ENCODE measurements around the gene MRO. TPM values are rescaled to one million over a fixed set of nuclear protein-coding genes. Genes with fewer than 3 reads are reported as not detected.
"Not testable (repeated sequence)": the region's sequence is repeated elsewhere in the genome, so short reads cannot be mapped to it uniquely, and the experiment has no call there.

The MRO gene
- not detected for total RNA-seq

DNA sequence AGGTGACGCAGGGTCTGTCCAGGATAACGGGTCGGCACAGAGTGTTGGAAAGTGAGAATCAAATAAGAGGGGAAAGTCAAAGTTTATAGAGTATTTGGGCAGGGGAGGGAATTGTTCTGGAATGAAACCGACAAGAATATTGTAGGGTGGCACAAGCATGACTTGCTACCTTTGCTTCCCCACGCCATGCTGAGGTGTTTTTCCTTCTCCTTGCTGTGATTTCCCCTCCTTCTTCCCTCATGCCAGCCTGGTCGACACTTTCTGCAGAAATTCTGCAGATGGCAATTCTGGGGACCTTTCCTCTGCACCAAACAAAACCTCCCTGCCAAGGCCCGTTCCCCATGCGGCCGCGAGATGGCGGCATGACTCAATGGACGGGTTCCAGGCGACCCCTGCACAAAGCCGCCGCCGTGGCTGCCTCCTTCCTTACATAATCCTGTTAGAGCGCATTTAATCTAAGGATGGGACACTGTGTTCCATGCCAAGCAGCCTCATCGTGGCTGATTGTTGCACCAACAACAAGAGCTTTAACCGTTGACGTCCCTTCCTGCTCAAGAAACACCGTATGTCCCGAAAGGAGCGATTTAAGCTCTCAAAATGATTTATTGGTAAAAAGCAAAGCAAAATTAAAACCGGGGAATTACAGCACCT, at the start of gene MRO:
Gene MRO, minus strand, starts transcription at position 289 of the 651 bp plus-strand sequence. CDS start 10,616 bp downstream, outside the sequence.
- Mint-ChIP-seq H3K27ac (no peak within 1 kb of the TSS), H3K36me3 (ENCODE audit: low read depth) (no peaks in the 10 kb centered on the region), H3K4me3 (no peak within 1 kb of the TSS), H3K4me1 (no peaks in the 10 kb centered on the region), H3K27me3 (peaks cover 3% of the 10 kb centered on the region), H3K9me3 (no peaks in the 10 kb centered on the region)
- CTCF ChIA-PET: interaction anchor here (0.6 to 1.6 kb wide), 5 partner anchors 12 to 552 kb away, joined by 3 to 4 read pairs (median 3); no protein-coding TSS in a partner anchor
- peak; percentile 77 for DNase-seq
- POLR2A ChIA-PET: no interaction called here

DNA sequence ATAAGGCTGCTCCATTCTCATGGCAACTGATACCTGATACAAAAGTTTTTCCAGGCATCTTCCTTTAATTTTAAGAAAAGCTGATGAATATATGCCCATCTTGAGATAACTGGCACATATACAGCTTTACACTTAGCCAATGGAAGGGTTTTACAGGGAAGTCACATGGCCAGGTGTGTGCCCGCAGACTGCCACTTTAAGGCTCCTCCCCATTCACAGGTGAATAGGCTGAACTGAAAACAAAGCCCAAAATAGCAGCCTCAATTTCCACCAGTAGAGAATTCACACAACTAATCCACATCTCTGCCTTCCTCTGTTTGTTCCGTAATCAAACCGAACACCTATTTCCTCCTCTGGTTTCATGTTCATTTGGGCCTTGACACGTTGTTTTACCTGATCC, 49.3 kb upstream of the MRO start:
- no peak overlapping the region for H3K27ac Mint-ChIP-seq
- H3K36me3 Mint-ChIP-seq (ENCODE audit: low read depth): no peaks in the 10 kb centered on the region
- CTCF ChIA-PET: no interaction called here
- no peak overlapping the region for H3K4me3 Mint-ChIP-seq
- POLR2A ChIA-PET: no interaction called here
- DNase-seq: no peak
- H3K27me3 Mint-ChIP-seq: peaks cover 6% of the 10 kb centered on the region
- no peaks in the 10 kb centered on the region for H3K9me3 Mint-ChIP-seq
- no peaks in the 10 kb centered on the region for H3K4me1 Mint-ChIP-seq

DNA sequence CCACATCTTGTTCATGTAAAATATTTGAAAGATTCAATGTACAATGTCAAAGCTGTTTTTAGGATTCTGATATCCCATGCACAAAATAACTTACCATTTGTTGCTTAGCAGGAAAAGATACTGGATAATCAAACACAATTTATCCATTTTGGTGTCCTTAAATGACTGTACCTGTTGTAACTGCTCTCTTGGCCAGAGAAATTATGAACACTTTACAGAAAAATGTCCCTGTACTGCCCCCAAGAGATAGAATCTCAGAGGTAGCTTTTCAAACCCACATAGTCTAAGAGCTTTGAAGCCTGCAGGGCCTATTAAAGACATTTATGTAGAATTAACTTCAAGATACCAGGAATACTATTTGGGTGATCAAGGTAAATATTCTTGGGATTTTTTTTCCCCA, 46.9 kb upstream of the MRO start:
- CTCF ChIA-PET: no interaction called here
- Mint-ChIP-seq H3K4me1 (no peaks in the 10 kb centered on the region), H3K36me3 (ENCODE audit: low read depth) (no peaks in the 10 kb centered on the region), H3K9me3 (no peaks in the 10 kb centered on the region), H3K4me3 (no peak overlapping the region), H3K27me3 (no peaks in the 10 kb centered on the region), H3K27ac (no peak overlapping the region)
- DNase-seq: no peak
- POLR2A ChIA-PET: interaction anchor here (0.6 kb wide), 1 partner anchor 287 kb away, joined by 3 read pairs; no protein-coding TSS in a partner anchor

DNA sequence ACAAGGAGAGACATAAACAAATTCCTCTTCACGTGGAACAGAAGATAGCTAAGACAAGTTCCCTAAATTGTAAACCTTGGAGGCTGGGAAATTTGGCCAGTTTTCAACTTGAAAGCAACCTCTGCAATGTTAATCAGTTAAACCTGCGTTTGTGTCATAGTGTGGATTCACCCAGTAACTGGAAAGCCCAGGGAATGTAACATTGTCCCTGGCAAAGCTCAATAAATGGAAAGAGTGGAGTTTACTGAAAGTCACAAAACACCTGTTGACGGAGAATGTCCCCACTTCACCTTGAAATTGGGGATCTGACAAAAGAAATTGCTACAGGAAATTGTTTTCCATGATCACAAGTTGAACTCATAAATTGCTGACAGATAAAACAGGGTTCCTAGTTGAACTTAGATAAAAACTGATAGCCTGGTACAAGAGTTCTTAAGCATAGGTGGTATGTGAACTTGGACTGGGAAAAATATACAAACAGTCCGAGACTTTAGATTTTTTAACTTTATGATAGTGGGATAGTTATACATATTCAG, 44.1 kb upstream of the MRO start:
- no peak for DNase-seq
- H3K27ac Mint-ChIP-seq: no peak overlapping the region
- no peaks in the 10 kb centered on the region for H3K36me3 Mint-ChIP-seq (ENCODE audit: low read depth)
- CTCF ChIA-PET: no interaction called here
- POLR2A ChIA-PET: no interaction called here
- no peaks in the 10 kb centered on the region for H3K4me1 Mint-ChIP-seq
- no peak overlapping the region for H3K4me3 Mint-ChIP-seq
- H3K9me3 Mint-ChIP-seq: no peaks in the 10 kb centered on the region
- no peaks in the 10 kb centered on the region for H3K27me3 Mint-ChIP-seq

DNA sequence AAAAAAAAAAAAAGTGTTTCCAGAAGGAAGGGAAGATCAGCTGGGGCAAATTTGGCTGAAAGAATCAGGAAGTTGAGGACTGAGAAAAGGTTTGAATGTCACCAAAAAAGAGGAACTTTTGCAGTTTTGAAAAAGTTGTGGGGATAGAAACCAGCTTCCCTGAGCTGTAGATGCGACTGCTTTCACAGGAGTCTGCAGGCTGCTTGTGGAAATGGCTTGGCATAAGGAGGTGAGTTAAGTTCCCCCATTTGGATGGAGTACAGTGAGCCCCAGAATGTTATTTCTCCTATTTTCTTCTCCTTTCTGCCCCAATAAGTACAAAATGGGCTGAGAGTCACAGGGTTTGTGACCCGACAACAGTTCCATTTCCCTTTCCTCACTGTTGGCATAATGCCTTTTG, 42.6 kb upstream of the MRO start:
- no peaks in the 10 kb centered on the region for H3K36me3 Mint-ChIP-seq (ENCODE audit: low read depth)
- ChIA-PET POLR2A (no interaction called here), CTCF (interaction anchor here (0.7 to 1.1 kb wide), 2 partner anchors 20 to 124 kb away, joined by 4 to 5 read pairs; no protein-coding TSS in a partner anchor)
- no peaks in the 10 kb centered on the region for H3K27me3 Mint-ChIP-seq
- H3K4me3 Mint-ChIP-seq: no peak overlapping the region
- H3K27ac Mint-ChIP-seq: no peak overlapping the region
- DNase-seq: no peak
- H3K9me3 Mint-ChIP-seq: no peaks in the 10 kb centered on the region
- no peaks in the 10 kb centered on the region for H3K4me1 Mint-ChIP-seq

DNA sequence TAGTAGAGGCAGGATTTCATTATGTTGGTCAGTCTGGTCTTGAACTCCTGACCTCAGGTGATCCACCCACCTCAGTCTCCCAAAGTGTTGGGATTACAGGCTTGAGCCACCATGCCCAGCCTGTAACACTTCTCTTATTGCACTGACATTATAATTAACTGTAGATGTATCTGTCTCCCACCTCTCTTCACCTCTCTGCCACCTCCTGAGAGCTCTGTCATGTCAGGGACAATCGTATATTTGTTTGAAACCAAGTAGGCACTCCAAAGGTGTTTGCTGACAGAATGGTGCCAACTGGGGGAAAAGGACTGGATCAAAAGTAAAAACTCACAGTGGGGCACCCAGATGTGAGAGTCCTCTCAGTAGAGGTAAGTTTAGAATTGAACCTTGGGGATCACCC, 41.8 kb upstream of the MRO start:
- no peaks in the 10 kb centered on the region for H3K4me1 Mint-ChIP-seq
- ChIA-PET CTCF (interaction anchor here (0.7 kb wide), 1 partner anchor 125 kb away, joined by 5 read pairs; no protein-coding TSS in a partner anchor), POLR2A (no interaction called here)
- H3K27ac Mint-ChIP-seq: no peak overlapping the region
- H3K4me3 Mint-ChIP-seq: no peak overlapping the region
- H3K9me3 Mint-ChIP-seq: no peaks in the 10 kb centered on the region
- DNase-seq: no peak
- H3K36me3 Mint-ChIP-seq (ENCODE audit: low read depth): no peaks in the 10 kb centered on the region
- H3K27me3 Mint-ChIP-seq: no peaks in the 10 kb centered on the region

DNA sequence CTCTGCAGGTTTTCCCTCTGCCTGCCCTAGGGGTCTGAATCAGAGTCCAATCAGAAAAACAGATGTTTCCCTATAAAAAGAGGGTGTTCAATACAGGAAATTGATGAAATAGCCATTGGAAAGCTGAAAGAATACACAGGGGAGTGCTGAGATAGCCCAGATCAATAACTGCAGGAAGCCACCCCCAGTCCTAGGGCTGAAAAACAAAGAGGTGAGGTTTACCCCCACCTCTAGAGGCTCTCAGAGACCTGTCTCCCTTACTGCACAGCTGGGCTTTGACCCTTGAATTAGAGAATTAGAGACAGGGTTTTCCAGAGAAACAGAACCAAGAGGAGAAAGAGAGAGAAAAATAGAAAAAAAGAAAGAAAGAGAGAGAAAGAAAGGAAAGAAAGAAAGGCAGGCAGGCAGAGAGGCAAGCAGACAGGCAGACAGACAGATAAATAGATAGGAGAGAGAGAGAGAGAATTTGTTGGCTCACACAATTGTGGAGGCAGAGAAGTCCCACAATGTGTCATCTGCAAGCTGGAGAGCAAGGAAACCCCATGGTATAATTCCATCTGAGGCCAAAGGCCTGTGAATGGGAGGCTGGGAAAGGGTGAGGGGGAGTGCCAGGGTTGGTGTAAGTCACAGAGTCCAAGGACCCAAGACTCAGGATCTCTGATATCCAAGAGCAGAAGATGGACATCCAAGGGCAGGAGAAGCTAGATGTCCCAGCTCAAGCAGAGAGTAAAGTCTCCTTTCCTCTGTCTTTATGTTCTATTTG, 40.2 kb upstream of the MRO start:
- Mint-ChIP-seq H3K36me3 (ENCODE audit: low read depth) (no peaks in the 10 kb centered on the region), H3K4me3 (no peak overlapping the region), H3K27me3 (no peaks in the 10 kb centered on the region), H3K27ac (no peak overlapping the region), H3K9me3 (no peaks in the 10 kb centered on the region), H3K4me1 (no peaks in the 10 kb centered on the region)
- DNase-seq: no peak
- ChIA-PET POLR2A (no interaction called here), CTCF (interaction anchor here (1.4 kb wide), 2 partner anchors 16 to 19 kb away, joined by 3 read pairs; partner anchors contain the start of gene ME2)

DNA sequence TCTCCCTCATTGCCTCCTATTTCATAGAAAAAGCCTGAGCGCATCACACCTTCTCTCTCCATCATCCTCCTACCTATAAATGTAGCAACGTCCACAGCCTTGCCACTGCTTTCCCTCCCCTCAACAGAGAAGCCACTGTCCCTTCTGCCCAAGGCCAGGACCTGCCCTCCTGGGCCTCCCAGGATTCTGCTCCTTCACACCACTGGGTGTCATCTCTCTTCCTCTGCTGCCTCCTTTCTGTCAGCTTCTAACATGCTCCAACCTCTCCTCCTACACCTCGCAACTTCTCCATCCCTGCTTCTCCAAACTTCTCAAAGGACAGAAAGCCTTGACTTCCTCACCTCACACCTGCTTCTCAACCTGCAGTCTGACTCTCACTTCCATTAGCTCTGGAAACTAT, 37.9 kb upstream of the MRO start:
- Mint-ChIP-seq H3K27ac (no peak overlapping the region), H3K27me3 (no peaks in the 10 kb centered on the region), H3K4me1 (no peaks in the 10 kb centered on the region), H3K36me3 (ENCODE audit: low read depth) (no peaks in the 10 kb centered on the region), H3K9me3 (peaks cover 4% of the 10 kb centered on the region), H3K4me3 (no peak overlapping the region)
- POLR2A ChIA-PET: no interaction called here
- CTCF ChIA-PET: no interaction called here
- no peak for DNase-seq

DNA sequence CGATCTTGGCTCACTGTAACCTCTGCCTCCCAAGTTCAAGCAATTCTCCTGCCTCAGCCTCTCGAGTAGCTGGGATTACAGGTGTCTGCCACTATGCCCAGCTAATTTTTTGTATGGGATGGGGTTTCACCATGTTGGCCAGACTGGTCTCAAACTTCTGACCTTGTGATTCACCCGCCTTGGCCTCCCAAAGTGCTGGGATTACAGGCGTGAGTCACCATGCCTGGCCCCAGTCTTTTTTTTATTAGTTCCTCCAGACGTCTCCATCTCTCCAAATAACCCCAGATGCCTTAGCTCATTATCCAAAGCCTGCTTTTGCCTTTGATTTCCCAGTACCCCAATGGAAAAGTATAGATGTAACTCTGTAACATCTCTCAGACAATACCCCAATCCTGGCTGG, 37.4 kb upstream of the MRO start:
- CTCF ChIA-PET; POLR2A ChIA-PET; DNase-seq; H3K4me1 Mint-ChIP-seq; H3K27ac Mint-ChIP-seq; H3K36me3 Mint-ChIP-seq (ENCODE audit: low read depth); H3K27me3 Mint-ChIP-seq; H3K4me3 Mint-ChIP-seq; H3K9me3 Mint-ChIP-seq: not testable (repeated sequence)

DNA sequence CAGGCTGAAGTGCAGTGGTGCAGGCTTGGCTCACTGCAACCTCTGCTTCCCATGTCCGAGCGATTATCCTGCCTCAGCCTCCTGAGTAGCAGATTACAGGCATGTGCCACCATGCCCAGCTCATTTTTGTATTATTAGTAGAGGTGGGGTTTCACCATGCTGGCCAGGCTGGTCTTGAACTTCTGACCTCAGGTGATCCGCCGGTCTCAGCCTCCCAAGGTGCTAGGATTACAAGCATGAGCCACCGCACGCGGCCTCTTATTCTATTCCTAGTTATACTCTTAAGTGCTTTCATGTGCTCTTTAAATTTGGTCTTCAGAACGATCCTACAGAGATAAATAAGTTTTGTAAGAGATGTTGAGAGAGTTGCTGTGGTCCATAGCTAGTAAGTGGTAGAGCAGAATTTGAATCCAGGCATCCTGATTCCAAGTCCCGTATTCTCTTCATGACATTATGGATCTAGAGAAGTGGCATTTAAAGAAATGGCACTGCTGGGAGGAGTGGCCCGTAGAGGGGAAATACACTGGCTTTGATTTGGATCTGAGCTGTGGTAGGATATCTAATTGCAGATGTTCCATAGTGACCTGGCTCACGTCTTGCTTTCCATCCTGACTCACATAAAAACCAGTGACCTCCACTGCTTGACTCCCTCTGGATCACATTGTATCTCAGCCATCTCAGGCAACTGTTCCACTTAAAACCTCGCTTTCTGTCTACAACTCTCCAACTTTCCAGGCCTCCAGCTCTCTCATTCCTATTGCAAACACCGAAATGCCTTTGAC, 36.4 kb upstream of the MRO start:
- CTCF ChIA-PET: no interaction called here
- Mint-ChIP-seq H3K36me3 (ENCODE audit: low read depth) (no peaks in the 10 kb centered on the region), H3K9me3 (peaks cover 4% of the 10 kb centered on the region), H3K27ac (no peak overlapping the region), H3K4me3 (no peak overlapping the region), H3K27me3 (no peaks in the 10 kb centered on the region), H3K4me1 (no peaks in the 10 kb centered on the region)
- DNase-seq: no peak
- POLR2A ChIA-PET: no interaction called here

DNA sequence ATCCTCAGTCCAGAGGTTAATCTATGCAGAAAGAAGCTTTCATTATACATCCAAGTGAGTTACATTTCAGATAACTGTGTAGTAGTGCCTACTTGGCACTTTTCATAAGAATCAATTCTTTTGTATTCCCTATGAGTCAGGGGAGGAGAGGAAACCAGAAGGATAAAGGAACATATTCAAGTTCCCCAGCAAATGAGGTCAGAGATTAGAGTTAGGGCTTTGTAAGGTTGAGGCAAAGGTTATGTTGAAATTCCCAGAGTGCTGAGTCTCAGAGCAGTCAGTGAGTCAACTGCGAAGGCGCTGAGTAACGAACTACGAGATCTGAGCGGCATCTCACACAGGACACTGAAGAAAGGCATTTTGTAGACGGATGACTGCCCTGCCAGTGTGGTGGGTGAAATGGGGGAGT, 34.1 kb upstream of the MRO start:
- Mint-ChIP-seq H3K36me3 (ENCODE audit: low read depth) (no peaks in the 10 kb centered on the region), H3K4me1 (no peaks in the 10 kb centered on the region), H3K27ac (no peak overlapping the region), H3K27me3 (no peaks in the 10 kb centered on the region), H3K4me3 (no peak overlapping the region), H3K9me3 (peaks cover 4% of the 10 kb centered on the region)
- CTCF ChIA-PET: no interaction called here
- DNase-seq: no peak
- POLR2A ChIA-PET: no interaction called here

DNA sequence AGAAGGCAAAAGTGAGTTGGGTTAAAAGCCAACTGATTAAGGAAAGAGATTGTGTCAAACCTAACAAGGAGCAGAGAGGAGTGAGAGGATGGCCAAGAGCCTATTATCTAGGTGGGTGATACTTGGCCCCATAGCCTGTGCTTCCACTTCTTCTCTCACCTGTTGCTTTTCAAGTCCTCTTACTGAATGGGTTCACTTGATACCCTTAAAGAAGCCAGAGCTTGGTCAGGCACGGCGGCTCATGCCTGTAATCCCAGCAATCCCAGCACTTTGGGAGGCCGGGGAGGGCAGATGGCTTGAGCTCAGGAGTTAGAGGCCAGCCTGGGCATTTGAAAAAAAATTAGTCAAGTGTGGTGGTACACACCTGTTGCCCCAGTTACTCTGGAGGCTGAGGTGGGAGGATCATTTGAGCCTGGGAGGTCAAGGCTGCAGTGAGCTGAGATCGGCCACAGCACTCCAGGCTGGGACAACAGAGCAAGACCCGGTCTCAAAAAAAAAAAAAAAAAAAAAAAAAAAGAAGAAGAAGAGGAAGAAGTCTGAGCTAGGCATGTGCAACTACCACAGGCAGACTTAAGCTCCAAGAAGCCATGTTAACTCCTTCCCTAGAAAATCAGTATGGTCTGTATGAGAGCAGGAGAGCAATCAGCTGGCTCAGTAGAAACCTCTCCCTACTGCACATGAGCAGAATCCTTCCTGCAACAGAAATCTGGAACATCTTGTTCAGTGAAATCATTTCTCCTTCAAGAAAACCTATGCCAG, 30.7 kb upstream of the MRO start:
- DNase-seq: no peak
- ChIA-PET POLR2A (no interaction called here), CTCF (no interaction called here)
- Mint-ChIP-seq H3K27ac (no peak overlapping the region), H3K4me1 (no peaks in the 10 kb centered on the region), H3K36me3 (ENCODE audit: low read depth) (no peaks in the 10 kb centered on the region), H3K4me3 (no peak overlapping the region), H3K9me3 (peaks cover 4% of the 10 kb centered on the region), H3K27me3 (no peaks in the 10 kb centered on the region)
